ENCODE data around the gene HMCN2. TPM values are rescaled to one million over a fixed set of nuclear protein-coding genes. Genes with fewer than 3 reads are reported as not detected.

Gene HMCN2
- total and polyA plus RNA-seq, 2 donors (not counting 1 experiment from before 2014, with no cell fraction given), result 0.01 TPM; not detected in 1

- intact Hi-C loops (cut with micrococcal nuclease), result no loop called here
- no peak for ATAC-seq (ENCODE audit: low read depth)
- WGBS (ENCODE audit: insufficient coverage), result no CpG with 5 or more reads among the region's 4 CpGs
- Histone ChIP-seq H3K4me1 (ENCODE audit: control insufficient read depth in 2 of 2, insufficient read depth in 2 of 2, low read length in 2 of 2) (no peaks in the 10 kb centered on the region), H3K9me3 (ENCODE audit: control extremely low read depth in 1 of 3, control insufficient read depth in 2 of 3, insufficient read depth in 1 of 3, low read length in 2 of 3) (peaks cover 0 to 8% (median 0%) of the 10 kb centered on the region in 3 donors), H3K27ac (ENCODE audit: low read length in 2 of 2) (no peak overlapping the region), H3K79me2 (ENCODE audit: control insufficient read depth, insufficient read depth, low read length) (no peaks in the 10 kb centered on the region), H3K4me3 (ENCODE audit: control extremely low read depth in 1 of 5, extremely low read depth in 1 of 5, insufficient read depth in 1 of 5, low read depth in 2 of 5, low read length in 4 of 5) (no peak overlapping the region), H3K27me3 (replicated peaks in 1 of 4; ENCODE audit: control extremely low read depth in 1 of 4, control insufficient read depth in 3 of 4, insufficient read depth in 4 of 4, low read length in 3 of 4) (peaks cover 0 to 29% (median 8%) of the 10 kb centered on the region in 4 experiments), H3K4me2 (replicated peaks; ENCODE audit: low read depth, low read length, poor library complexity, severe bottlenecking) (no peak overlapping the region), H3K9ac (ENCODE audit: low read length) (no peak overlapping the region), H3K36me3 (replicated peaks in 1 of 2; ENCODE audit: control extremely low read depth in 1 of 2, control insufficient read depth in 1 of 2, extremely low read depth in 1 of 2, insufficient read depth in 2 of 2, low read length in 1 of 2) (no peaks in the 10 kb centered on the region), H2AFZ (ENCODE audit: insufficient read depth, low read depth, low read length, poor library complexity, severe bottlenecking) (no peak overlapping the region), H4K20me1 (ENCODE audit: control insufficient read depth, insufficient read depth, low read length, poor library complexity, severe bottlenecking) (no peaks in the 10 kb centered on the region)
- Mint-ChIP-seq H3K4me1 (no peaks in the 10 kb centered on the region), H3K27ac (no peak overlapping the region), H3K9me3 (ENCODE audit: insufficient read depth) (no peaks in the 10 kb centered on the region), H3K4me3 (no peak overlapping the region), H3K27me3 (peaks cover 50% of the 10 kb centered on the region)
- DNase-seq, result no peak
- ChIA-PET POLR2A (no interaction called here), CTCF (interaction anchor here (0.6 kb wide), 1 partner anchor 152 kb away, joined by 3 read pairs; no protein-coding TSS in a partner anchor)
- TF ChIP-seq EZH2 (IDR thresholded peaks at IDR 0.05; ENCODE audit: borderline replicate concordance, insufficient read depth, low read depth, low read length, poor library complexity, severe bottlenecking), result no peak
- TF ChIP-seq, protein P1, sequence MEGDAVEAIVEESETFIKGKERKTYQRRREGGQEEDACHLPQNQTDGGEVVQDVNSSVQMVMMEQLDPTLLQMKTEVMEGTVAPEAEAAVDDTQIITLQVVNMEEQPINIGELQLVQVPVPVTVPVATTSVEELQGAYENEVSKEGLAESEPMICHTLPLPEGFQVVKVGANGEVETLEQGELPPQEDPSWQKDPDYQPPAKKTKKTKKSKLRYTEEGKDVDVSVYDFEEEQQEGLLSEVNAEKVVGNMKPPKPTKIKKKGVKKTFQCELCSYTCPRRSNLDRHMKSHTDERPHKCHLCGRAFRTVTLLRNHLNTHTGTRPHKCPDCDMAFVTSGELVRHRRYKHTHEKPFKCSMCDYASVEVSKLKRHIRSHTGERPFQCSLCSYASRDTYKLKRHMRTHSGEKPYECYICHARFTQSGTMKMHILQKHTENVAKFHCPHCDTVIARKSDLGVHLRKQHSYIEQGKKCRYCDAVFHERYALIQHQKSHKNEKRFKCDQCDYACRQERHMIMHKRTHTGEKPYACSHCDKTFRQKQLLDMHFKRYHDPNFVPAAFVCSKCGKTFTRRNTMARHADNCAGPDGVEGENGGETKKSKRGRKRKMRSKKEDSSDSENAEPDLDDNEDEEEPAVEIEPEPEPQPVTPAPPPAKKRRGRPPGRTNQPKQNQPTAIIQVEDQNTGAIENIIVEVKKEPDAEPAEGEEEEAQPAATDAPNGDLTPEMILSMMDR (IDR thresholded peaks at IDR 0.05), result no peak
These were observed 6.5 kb upstream of the HMCN2 start for GRCh38 chr9:130259044-130259443.

- ATAC-seq (ENCODE audit: low read depth) (no peak), DNase-seq (no peak)
- Histone ChIP-seq H3K36me3 (replicated peaks in 1 of 2; ENCODE audit: control extremely low read depth in 1 of 2, control insufficient read depth in 1 of 2, extremely low read depth in 1 of 2, insufficient read depth in 2 of 2, low read length in 1 of 2) (no peaks in the 10 kb centered on the region), H2AFZ (ENCODE audit: insufficient read depth, low read depth, low read length, poor library complexity, severe bottlenecking) (no peak overlapping the region), H3K9me3 (ENCODE audit: control extremely low read depth in 1 of 3, control insufficient read depth in 2 of 3, insufficient read depth in 1 of 3, low read length in 2 of 3) (peaks cover 0 to 4% (median 0%) of the 10 kb centered on the region in 3 donors), H3K9ac (ENCODE audit: low read length) (no peak overlapping the region), H4K20me1 (ENCODE audit: control insufficient read depth, insufficient read depth, low read length, poor library complexity, severe bottlenecking) (no peaks in the 10 kb centered on the region), H3K79me2 (ENCODE audit: control insufficient read depth, insufficient read depth, low read length) (no peaks in the 10 kb centered on the region), H3K4me2 (replicated peaks; ENCODE audit: low read depth, low read length, poor library complexity, severe bottlenecking) (no peak overlapping the region), H3K27me3 (replicated peaks in 1 of 4; ENCODE audit: control extremely low read depth in 1 of 4, control insufficient read depth in 3 of 4, insufficient read depth in 4 of 4, low read length in 3 of 4) (peaks cover 0 to 42% (median 15%) of the 10 kb centered on the region in 4 experiments), H3K4me3 (ENCODE audit: control extremely low read depth in 1 of 5, extremely low read depth in 1 of 5, insufficient read depth in 1 of 5, low read depth in 2 of 5, low read length in 4 of 5) (no peak overlapping the region), H3K4me1 (ENCODE audit: control insufficient read depth in 2 of 2, insufficient read depth in 2 of 2, low read length in 2 of 2) (no peaks in the 10 kb centered on the region), H3K27ac (ENCODE audit: low read length in 2 of 2) (no peak overlapping the region)
- WGBS (ENCODE audit: insufficient coverage), result 85% methylated on average over 14 of the region's 16 CpGs
- POLR2A ChIA-PET, result no interaction called here
- Mint-ChIP-seq H3K4me1 (no peaks in the 10 kb centered on the region), H3K27me3 (peaks cover 60% of the 10 kb centered on the region), H3K27ac (no peak overlapping the region), H3K9me3 (ENCODE audit: insufficient read depth) (no peaks in the 10 kb centered on the region), H3K4me3 (no peak overlapping the region)
- CTCF ChIA-PET, result no interaction called here
- TF ChIP-seq EZH2 (IDR thresholded peaks at IDR 0.05; ENCODE audit: borderline replicate concordance, insufficient read depth, low read depth, low read length, poor library complexity, severe bottlenecking), result no peak
- TF ChIP-seq, protein P1 (IDR thresholded peaks at IDR 0.05), result no peak
- intact Hi-C loops (cut with micrococcal nuclease), result no loop called here
These were observed 4.5 kb upstream of the HMCN2 start for GRCh38 chr9:130260816-130261765.
